COLO829 (cell line): Measurements from ENCODE around the gene MLLT10.

Experiments
- DNase-seq: peaks from one replicate; pipeline ENCODE4 v3.0.0; 2012; ENCODE audit warnings: low spot score

Gene MLLT10

DNA sequence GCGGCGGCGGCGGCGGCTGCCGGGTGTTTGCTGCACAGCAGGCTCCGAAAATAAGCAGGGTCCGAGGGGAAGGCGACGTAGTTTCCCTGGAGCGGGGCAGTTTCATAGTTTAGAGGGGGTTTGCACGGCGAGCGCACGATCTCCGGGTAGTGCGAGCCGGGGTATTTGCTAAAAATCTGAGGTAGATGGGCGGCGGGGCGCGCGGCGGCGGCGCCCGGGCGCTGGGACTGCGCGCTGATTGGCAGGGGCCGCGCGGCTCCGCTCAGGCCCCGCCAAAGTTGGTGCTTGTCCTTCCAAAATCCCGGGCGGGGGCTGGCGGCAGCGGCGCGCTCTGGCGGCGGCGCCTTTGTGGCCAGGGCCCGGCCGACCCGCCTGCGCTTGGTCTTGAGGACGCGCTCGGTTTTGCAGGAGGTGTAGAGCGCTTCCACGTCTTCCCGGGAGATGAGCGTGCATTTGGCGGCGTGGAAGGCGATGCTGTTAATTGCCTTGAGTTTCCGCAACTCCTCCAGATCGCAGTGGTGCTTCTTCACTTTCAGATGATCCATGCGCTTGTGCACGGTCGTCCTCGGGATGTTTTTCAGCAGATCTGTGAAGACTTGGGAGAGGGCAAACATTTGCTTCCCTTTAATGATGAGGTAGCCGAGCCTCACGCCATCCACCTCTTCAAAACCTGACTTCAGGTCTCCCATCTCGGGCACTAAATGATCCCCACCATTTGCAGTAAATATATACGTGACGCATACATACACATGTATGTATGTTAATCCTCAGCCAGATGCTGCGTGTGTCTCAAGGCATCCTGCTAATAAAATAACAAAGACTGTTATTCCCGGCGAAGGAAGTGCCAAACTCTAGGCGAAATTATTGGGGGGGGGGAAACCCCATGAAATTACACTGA is 16.6 kb upstream of the MLLT10 start:
- no peak for DNase-seq

DNA sequence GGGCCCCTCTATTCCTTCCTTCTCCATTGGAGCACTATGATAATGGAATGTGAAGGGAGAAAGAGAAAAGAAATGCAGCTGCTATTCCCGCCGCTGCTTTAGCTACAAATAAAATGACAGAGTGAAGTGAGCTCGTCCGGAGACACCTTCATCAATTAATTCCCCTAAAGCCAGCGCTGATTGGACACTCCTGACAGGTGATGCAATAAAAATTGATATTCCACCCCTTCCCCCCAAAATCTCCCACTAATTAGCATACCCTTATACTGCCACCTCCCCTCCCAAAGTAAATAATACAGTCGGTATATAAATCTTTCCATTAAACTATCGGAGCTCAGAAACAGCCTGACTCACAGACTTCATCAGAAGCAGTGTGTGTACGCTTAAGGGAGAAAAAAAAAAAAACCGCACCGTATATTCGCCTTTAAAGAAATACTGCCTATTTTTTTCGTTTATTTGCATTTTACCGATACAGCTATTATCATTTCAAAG is 15.8 kb upstream of the MLLT10 start:
- no peak for DNase-seq

DNA sequence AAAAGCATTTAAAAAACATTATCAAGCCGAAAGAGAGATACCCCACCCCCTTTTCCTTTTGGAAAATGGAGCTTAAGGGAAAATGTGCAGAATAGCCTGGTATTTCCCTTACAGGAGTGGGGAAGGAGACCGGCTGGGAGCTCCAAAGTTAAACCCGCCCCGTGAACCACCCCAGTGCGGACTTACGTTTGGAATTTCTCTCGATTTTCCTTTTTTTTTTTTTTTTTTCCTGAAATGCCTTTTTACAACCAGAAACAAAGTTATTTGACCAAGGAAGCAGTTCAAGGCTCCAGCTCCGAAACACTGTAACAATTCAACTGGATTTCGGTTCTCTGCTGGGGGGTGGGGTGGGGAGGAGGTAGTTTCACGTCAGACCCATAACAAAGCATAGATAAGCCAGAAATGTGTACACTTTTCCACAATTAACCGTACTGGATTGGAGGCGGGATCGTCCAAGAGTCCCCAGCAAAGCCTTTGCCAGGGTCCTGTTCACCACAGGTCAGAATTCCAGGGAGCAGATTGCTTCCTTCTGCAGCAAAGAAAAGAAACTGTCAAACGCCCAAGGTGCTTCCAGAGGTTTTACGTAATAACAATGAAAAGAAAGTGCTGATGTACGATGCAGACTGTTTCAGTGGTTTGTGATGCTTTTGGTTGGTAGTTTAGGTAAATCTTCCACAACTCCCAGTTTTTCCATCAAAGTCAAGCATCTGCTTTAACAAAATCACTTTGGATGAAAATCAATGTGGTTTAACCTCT is 15.2 kb upstream of the MLLT10 start:
- no peak for DNase-seq

GRCh38 chr10:21519397-21519933 is 14.6 kb upstream of the MLLT10 start:
- DNase-seq, result no peak

DNA sequence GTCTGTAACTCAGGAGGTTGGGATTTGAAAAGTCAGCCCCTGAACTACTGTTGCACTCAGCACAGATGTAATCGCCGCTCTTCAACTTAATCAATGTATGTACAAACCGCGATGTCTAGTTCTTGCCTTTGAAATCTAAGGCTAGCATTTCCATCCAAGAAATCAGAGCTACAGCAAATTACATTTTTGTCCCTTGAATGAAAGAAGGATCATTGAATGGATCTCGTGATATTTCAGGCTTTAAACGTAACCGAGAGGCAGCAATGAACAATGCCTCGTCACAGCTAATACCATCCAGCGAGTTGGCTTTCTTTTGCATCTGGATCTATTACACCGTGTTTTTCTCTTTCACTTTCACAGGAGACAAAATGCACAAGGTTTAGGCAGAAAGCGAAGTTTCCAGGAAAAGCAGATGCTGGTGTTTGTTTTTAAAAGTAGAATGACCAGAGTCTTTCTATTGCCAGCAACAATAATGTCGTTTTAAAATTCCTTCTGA is 14.0 kb upstream of the MLLT10 start:
- no peak for DNase-seq

DNA sequence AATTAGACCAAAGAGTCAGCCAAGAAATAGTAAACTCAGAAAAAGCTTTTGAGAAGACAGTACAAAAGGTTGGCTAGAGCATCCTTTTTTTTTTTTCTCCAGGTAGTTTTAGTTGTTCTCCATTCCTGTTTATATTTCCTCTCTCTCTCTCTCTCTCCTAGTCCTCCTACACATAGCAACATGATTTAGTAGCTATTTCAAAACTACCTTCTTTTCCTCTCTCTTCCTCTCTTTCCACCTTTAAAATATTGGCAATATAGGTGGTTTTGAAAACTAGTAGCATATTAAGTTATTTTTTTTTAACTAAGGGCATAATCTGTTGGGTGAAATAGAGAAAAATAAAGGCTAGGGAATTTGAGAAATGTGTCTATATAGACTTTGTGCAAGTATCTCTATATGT is 13.5 kb upstream of the MLLT10 start:
- no peak for DNase-seq

DNA sequence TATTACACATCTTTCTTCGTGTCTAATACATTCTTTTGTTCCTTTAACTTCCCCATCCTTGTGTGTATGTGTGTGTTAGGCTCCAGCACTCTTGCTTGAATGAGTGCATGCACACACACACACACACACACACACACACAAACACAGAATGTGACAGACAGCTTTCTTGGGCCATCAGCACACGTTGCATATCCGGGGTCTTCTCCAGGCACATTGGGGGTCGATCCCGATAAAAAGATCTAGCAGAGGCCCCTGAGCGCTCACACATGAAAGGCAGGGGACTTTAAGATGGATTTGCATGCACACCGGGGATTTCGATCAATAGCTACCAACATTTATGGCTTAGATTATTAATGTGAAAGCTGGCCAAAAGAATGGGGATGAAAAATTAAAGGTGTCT is 13.1 kb upstream of the MLLT10 start:
- DNase-seq, result no peak

- DNase-seq, result no peak
Observed at GRCh38 chr10:21521751-21522533, 12.1 kb upstream of the MLLT10 start.

DNA sequence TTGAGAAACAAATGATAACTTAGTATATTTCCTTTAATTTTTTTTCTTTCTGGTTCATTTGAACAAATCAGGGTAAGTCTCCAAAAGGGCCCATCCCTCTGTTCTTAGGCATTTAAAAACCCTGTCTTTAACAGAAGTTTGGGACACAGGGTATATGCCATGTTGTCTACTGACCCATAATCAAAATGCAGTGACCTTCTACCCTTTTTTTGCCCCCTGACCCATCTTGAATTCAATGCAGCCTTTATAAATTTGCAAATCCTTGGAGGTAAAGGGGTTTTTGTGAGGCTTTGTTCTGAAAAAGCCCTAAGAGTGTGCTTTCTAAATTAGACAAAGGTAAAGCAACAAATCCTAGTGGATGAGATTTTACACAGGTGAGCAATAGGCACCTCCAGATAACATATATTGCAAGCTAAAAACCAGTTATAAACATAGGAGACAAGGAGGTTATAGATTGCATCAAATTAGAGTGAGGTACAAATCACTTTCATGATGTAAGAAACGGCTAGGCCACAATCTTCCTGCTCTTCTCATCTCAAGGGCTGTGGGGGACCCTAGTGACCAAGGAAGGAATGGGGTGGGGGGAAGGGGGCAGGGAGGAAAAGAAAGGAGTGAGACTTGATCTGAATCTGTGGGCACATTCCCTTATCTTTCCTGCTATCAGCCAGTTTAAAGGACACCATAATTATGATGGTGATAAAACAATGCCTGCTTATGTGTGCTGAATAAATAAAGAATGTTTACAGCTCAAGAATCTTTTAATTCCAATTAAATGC is 11.2 kb upstream of the MLLT10 start:
- DNase-seq, result no peak

GRCh38 chr10:21523557-21524008 is 10.4 kb upstream of the MLLT10 start:
- no peak for DNase-seq

- DNase-seq, result no peak
Observed at GRCh38 chr10:21524131-21524525, 9.9 kb upstream of the MLLT10 start.

DNA sequence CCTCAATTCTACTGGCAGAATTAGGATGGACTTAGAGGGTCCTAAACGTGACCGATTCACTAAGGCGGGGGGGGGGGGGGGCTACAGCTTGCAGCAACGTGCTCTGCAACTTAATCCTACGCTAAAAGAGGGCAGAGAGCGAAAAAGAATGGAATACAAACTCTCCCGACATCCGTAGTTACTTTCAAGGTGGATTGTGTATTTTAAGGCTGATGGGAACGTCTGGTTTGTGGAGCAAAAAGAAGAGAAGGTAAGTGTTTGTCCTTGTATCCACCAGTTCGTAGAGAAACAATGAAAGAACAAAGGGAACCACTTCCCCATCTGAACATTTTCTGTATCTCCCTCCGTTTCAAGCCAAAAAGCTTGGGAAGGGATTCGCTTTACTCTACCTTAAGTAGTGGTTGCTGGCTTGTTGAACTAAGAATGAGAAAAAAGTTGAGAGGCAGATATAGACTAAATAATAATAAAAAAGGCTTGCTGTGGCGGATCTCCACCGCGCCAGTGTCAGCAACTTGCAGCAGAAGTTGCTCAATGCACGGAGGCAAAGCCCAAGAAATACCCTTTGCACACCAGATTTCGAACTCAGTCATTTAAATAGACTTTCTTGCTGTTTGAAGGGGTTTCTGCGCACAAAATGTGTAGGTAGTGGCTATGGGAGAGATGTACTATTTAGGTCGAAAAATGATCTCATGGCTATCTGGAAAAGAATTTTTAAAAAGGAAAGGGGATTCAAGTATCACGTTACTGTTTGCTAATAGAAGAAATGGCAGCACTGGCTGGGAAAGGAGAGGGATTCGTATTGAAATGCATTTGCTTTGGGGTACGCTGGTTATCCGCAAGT is 9.3 kb upstream of the MLLT10 start:
- DNase-seq, result no peak

DNA sequence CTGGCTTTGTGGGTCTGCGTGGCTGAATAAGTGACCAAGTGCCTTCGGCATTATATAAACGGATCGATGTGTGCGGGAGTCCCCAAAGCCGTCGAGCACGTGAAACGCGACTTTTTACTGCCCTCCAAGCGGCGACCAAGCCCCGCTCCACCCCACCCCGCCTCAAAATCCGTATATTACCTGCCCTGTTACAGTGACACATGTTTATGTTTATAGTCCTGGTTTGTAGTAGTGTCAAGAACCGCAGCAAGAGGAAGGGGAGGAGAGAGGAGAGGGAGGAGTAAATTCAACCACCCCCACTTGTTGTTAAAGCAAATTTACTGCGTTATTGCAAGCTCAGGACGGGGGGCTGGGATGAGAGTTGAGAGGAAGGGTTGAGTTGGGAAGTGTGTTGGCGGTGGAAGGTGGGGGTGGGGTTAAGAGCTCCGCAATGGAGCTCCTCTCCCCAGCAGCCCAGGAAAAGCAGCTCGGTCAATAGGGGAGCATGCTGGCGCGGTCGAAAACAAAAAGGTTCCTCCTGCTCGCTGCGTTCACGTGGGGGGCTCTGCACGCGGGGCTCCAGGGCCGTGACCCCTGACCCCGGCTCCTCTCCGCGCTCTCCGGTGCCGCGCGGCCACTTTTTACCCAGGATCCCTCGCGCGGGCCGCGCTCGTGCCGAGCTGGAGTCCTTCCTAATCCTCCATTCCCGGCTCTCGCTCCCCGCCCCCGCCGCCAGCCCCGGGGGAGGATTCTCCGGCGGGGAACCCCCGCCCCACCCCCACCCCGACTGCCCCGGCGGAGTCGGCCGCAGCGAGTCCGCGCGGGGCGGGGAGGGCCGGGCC is 8.5 kb upstream of the MLLT10 start, which contains the start of gene SKIDA1:
SKIDA1 (minus strand) TSS at position 316 of the 821 bp plus-strand sequence. CDS start 7,860 bp downstream, outside the sequence.
- DNase-seq, result peak; percentile 37

DNA sequence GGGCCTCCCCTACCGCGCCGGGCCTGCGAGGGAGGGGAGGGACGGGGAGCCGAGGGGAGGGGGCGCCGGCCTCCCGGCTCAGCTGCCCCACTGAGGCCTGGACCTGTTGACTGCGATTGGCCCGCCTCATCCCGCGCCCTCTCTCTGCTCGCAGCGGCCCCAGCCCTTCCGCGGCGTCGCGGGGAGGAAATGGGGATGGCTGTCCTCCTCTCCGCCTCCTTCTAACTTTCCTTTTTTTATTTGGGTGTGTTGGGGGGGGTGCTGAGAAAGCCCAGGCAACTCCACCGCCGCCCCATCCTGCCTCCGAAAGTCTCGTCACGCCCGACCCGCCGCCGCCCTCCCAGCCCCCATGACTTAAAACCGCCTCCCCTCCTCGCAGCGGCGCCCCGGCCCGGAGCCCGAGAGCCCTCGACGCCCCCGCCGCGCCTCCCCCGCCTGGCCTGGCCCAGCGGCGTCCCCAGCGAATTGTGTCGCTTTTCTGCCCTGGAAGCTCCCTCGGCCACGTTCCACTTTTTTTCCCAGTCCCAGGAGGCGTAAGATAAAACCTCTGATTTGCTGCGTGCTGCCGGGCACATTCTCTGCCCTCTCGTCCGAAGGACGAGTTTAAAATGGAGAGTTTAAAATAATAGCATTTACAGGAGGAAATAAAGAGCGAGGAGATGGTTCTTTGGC is 7.7 kb upstream of the MLLT10 start:
- peak; percentile 32 for DNase-seq

DNA sequence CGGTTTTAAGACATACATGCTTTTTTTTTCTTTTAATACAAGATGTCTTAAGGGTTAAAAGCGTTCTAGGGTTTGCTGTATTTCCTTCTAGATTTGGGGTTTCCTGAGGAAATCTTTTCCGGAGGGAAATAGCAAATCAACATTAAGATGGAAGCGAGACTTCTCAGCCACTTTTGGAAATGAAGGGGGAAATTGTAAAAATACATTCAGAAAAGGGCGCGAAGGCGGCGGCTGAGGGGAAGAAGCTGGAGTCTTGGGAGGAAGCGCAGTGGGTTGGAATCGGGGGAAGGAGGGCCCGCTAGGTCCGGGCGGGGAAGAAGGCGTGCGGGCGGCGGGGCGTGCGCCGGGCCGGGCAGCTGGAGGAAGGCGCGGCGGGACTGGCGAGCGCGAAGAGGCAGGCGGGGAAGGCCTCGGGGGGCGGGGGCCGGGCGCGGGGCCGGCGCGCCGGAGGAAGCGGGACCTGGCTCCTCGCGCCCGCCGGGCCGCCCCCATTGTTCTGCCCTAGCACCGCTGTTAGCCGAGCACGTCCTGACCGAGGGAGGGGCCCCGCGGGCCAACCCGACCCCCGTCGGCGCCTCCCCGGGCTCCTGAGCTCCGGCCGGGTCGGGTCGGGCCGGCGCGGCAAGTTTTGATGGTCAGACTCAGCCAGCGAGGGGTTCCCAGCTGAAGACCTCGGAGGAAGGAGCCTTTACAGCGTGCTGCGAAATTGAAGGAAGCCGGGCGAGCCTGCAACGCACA is 7.0 kb upstream of the MLLT10 start:
- no peak for DNase-seq

DNA sequence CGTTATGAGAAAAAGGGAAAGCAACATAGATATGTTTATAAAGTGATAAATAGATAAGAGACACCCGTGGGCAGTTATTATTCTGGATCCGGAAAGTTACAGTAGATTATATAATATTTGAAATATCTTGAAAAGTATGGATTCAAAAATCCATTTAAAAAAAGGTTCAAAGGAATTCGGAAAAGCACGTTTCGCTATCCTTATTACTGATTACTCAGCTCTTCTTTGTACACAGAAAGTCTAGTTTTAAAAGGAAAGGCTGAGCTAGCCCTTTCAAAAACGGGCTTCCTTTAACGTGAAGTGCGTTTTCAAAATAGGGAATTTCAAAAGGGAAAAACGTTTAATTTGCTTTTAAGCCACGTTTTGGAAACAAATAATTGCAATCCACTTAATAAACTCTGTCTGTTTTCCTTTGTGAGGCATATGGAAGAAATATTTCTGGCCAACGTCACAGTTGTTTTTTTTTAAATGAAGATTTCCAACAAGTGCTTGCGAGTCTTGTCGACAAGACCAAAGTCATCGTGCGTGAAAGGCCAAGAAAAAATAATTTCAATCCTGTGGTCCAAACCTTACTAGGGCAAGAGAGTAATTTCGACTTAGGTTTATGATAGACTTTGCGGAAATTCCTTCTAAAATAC is 6.3 kb upstream of the MLLT10 start:
- DNase-seq, result no peak
